ACC112 (cell line): ENCODE data around the gene DTHD1.

Source experiments
- H2AFZ ChIP-seq: fragments of 200-600 bp; sonication (generic); one replicate; pipeline ENCODE4 v1.6.0; 2017; ENCODE audit warnings: antibody characterized with exemption, low read length; ENCODE audit not compliant: unreplicated experiment
- H3K27ac ChIP-seq: fragments of 200-600 bp; sonication (generic); 2 replicates; pipeline ENCODE4 v1.5.1; 2014; ENCODE audit warnings: low read depth, mild to moderate bottlenecking, antibody characterized with exemption, low read length, moderate library complexity
- H3K27me3 ChIP-seq: fragments of 200-600 bp; sonication (generic); 2 replicates; pipeline ENCODE4 v1.6.1; 2014; ENCODE audit warnings: mild to moderate bottlenecking, antibody characterized with exemption, low read length, moderate library complexity, mixed read lengths; ENCODE audit not compliant: insufficient read depth
- H3K36me3 ChIP-seq: fragments of 200-600 bp; sonication (generic); 2 replicates; pipeline ENCODE4 v1.6.1; 2016; ENCODE audit warnings: mild to moderate bottlenecking, antibody characterized with exemption, low read length, moderate library complexity, mixed read lengths; ENCODE audit not compliant: insufficient read depth
- H3K4me1 ChIP-seq: fragments of 200-600 bp; sonication (generic); one replicate; pipeline ENCODE4 v1.6.1; 2016; ENCODE audit warnings: low read length, mixed read lengths; ENCODE audit not compliant: insufficient read depth, unreplicated experiment, control insufficient read depth
- H3K4me3 ChIP-seq: fragments of 200-600 bp; sonication (generic); 2 replicates; pipeline ENCODE4 v1.5.1; 2014; ENCODE audit warnings: mild to moderate bottlenecking, low read depth, low read length
- H3K79me2 ChIP-seq: fragments of 200-600 bp; sonication (generic); one replicate; pipeline ENCODE4 v1.6.0; 2016; ENCODE audit warnings: low read length; ENCODE audit not compliant: control insufficient read depth, unreplicated experiment, insufficient read depth

Gene DTHD1

DNA sequence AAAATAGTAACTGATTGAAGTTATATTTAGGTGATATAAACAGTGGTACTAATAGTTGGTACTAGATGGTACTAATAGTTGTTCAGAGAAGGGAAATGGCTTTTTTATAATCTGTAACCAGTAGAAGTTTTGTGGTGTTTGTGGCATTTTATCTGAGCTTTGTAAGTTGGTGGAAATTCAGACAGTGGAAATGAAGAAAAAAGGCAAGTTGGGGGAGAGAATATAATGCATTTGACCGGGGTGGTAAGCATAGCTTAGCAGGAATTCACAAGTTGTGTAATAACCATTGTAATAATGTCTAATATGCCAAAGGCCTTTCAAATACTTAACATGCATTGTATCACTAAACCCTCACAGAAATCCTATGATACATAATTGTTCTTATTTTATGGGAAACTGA, 36.3 kb downstream of the DTHD1 start:
- no peak overlapping the region for H2AFZ ChIP-seq
- no peaks in the 10 kb centered on the region for H3K4me1 ChIP-seq
- H3K27ac ChIP-seq, result no peak overlapping the region
- H3K27me3 ChIP-seq, result no peaks in the 10 kb centered on the region
- H3K4me3 ChIP-seq, result no peak overlapping the region
- H3K79me2 ChIP-seq, result no peaks in the 10 kb centered on the region
- no peaks in the 10 kb centered on the region for H3K36me3 ChIP-seq

DNA sequence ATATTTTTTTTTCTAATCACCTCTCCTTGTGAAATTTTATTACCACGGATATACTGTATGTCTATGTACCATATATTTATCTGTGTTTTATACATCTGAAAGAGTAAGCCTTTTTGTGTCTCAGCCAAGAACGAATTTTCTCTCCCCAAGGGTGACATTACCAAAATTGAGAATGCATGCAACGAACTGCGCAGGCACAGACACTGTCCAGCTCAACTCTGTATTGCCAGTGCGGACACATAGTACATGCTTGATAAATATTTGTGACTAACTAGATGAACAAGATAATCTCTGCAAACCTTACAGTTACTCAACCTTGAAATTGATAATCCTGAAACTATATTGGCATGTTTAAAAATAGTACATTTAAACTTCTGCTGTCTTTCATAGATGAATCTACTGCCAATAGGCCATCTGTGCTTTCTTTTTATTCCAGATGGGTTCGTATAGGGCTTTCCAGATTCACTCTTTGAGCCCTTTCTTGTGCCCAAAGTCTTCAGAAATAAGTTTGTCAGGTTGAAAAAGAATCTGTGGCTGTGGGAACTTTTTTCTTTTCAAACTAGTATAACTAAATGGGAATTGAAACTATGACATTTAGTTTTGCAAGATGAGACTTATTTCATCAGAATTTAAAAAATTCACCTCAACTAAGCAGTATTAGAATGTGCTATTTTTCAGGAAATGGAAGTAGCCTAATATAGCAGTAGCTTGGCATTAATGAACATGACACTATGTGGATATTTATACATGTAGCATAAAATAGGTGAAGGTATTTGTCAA, 38.9 kb downstream of the DTHD1 start:
- Histone ChIP-seq H3K27ac (no peak overlapping the region), H2AFZ (no peak overlapping the region), H3K27me3 (no peaks in the 10 kb centered on the region)

DNA sequence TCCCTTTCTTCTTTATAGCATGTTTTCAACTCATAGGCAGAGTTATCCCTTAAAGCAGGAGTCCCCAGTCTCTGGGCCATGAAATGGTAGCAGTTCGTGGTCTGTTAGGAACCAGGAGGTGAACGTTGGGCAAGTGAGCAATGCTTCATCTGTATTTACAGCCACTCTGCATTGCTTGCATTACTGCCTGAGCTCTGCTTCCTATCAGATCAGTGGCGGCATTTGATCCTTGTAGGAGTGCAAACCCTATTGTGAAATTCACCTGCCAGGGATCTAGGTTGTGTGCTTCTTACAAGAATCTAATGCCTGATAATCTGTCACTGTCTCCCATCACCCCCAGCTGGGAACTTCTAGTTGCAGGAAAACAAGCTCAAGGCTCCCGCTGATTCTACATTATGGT, 39.8 kb downstream of the DTHD1 start:
- H3K4me1 ChIP-seq, result no peaks in the 10 kb centered on the region
- H2AFZ ChIP-seq, result no peak overlapping the region
- H3K79me2 ChIP-seq, result no peaks in the 10 kb centered on the region
- no peaks in the 10 kb centered on the region for H3K36me3 ChIP-seq
- no peak overlapping the region for H3K4me3 ChIP-seq
- H3K27ac ChIP-seq, result no peak overlapping the region
- no peaks in the 10 kb centered on the region for H3K27me3 ChIP-seq

More for the DNA sequence above, 38.9 kb downstream of the DTHD1 start:
- Histone ChIP-seq H3K36me3 (no peaks in the 10 kb centered on the region), H3K4me1 (no peaks in the 10 kb centered on the region), H3K4me3 (no peak overlapping the region), H3K79me2 (no peaks in the 10 kb centered on the region)

DNA sequence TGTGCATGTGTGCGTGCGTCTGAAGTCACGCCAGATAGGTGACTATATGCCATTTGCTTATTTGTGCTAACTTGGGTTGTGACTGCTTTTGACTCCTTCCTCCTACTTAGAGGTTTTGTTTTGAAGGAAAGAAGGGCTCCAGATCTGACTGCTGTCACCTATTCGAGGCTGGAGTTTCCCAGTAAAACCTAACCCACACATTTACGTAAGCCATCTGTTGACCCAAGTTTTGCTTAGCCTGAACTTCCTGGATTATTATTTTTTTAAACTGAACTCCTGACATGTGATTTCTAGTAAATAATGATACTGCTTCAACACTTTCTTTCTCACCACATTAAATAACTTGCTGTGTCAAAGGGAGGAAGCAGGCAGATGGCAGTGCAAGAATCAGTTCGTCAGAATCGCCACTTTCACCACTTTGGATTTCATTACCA, 41.5 kb downstream of the DTHD1 start:
- Histone ChIP-seq H3K79me2 (no peaks in the 10 kb centered on the region), H3K4me1 (no peaks in the 10 kb centered on the region)

DNA sequence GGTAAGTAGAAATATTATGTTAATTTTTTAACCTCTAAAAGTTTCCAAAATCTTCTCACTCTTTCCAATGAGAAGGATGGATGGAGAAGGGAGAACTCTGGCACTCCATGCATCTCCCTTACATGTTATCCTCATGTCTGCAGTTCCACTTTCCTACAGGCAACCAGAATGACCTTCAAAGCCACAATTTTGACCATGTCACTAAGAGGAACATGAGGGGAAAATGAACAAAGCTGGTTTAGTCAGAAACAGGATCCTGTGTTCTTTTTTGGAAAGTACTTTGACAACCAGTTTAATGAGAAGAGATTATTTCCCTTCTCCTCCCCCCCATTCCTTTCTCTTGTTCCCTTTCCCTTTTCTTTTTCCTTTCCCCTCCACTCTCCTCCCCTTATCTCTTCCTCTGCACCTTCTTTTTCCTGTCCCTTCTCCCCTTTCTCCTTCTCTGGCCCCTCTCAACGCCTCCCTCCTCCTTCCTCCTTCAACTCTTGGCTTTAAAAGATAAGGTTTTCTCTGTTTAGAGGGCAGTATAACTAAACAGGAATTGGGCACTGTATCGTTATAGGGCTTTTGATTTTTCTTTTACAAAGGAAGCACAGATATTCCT, 42.5 kb downstream of the DTHD1 start:
- Histone ChIP-seq H3K27ac (no peak overlapping the region), H3K4me3 (no peak overlapping the region), H3K79me2 (no peaks in the 10 kb centered on the region), H3K4me1 (no peaks in the 10 kb centered on the region), H3K36me3 (no peaks in the 10 kb centered on the region), H2AFZ (no peak overlapping the region), H3K27me3 (no peaks in the 10 kb centered on the region)

More for the DNA sequence above, 41.5 kb downstream of the DTHD1 start:
- Histone ChIP-seq H3K4me3 (no peak overlapping the region), H2AFZ (no peak overlapping the region), H3K27me3 (no peaks in the 10 kb centered on the region), H3K36me3 (no peaks in the 10 kb centered on the region), H3K27ac (no peak overlapping the region)

DNA sequence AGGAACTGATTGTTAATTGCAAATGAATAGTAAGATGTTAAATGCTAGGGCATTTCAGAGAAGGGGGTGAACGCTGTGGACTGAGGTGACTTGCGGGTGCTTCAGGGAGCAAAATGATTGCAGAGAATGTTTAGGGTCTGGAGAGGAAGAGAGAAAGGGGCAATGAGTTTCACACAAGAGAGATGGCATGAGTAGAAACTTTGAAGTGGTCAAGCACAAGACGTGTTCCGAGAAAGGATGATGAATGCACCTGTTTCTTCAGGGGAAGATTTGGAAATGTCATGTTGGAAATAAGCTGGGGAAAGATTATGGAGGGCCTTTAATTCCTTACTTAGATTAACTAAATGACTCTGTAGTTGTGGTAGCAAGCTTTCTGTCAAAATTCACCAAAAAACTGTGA, 43.4 kb downstream of the DTHD1 start:
- H3K27ac ChIP-seq, result no peak overlapping the region
- H3K4me1 ChIP-seq, result no peaks in the 10 kb centered on the region
- no peak overlapping the region for H3K4me3 ChIP-seq
- no peaks in the 10 kb centered on the region for H3K36me3 ChIP-seq
- no peaks in the 10 kb centered on the region for H3K79me2 ChIP-seq
- H2AFZ ChIP-seq, result no peak overlapping the region
- no peaks in the 10 kb centered on the region for H3K27me3 ChIP-seq

DNA sequence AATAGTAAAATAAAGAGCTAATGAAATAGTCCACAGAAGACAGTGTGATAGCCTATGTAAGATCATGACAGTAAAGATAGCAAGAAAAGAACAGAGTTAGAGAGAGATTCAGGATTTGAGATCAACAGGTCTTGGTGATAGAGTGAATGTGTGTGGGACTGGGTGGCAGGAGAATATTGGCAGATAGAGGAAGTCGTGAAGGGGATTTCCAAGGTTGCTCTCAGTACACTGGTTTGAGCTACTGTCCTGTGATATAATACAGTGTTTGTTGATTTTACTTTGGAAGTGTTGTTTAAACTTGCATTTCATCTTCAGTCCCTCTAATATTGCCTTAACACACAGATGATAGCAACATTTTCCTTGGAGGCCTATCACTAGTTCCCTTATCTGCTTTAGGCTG, 44.1 kb downstream of the DTHD1 start:
- Histone ChIP-seq H3K4me1 (no peaks in the 10 kb centered on the region), H2AFZ (no peak overlapping the region)

DNA sequence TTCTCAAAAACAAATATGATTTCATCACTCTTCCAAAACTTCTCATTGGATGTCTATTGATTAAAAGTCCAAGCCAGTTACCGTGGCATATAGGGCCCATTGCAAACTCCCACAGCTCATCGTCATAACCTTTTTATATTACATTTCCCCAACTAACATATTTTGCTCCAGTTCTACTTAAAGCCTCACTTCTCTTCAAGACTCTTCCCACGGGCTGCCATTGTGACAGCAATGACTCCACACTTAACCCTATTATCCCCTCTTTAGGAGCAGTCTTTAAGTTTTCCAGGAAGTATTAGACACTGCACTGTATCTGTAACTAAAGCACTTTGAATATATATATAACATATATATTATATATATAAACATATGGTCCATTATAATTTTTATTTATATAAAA, 44.5 kb downstream of the DTHD1 start:
- Histone ChIP-seq H3K79me2 (no peaks in the 10 kb centered on the region), H3K27ac (no peak overlapping the region), H3K27me3 (no peaks in the 10 kb centered on the region), H2AFZ (no peak overlapping the region), H3K4me1 (no peaks in the 10 kb centered on the region), H3K36me3 (no peaks in the 10 kb centered on the region), H3K4me3 (no peak overlapping the region)

More for the DNA sequence above, 44.1 kb downstream of the DTHD1 start:
- Histone ChIP-seq H3K27ac (no peak overlapping the region), H3K79me2 (no peaks in the 10 kb centered on the region), H3K36me3 (no peaks in the 10 kb centered on the region), H3K4me3 (no peak overlapping the region), H3K27me3 (no peaks in the 10 kb centered on the region)

DNA sequence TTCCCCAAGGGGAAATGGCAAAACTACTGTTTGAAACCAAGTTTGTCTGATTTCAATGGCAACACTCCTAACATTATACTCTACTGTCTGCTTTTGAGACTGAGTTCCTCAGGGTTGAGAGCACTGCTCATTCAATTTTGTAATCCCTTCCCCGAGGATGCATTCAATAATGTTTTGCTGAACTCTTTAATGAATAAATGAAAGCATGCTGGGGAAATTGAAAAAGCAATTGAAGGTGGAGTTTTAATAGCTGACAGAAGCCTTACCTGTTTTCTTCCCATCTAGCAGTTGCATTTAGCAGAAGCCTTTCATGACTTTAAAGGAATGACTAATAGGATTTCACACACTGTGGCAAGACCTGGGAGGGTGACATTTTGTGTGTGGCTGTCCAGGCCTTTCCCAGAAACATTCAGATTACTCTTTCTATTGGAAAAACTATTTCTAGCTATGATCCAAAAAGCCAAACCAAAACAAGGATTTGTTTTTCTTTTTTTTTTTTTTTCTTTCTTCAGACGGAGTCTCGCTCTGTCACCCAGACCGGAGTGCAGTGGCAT, 45.1 kb downstream of the DTHD1 start:
- H2AFZ ChIP-seq, result no peak overlapping the region
- H3K36me3 ChIP-seq, result no peaks in the 10 kb centered on the region
- no peak overlapping the region for H3K27ac ChIP-seq
- no peaks in the 10 kb centered on the region for H3K4me1 ChIP-seq
- no peak overlapping the region for H3K4me3 ChIP-seq
- no peaks in the 10 kb centered on the region for H3K27me3 ChIP-seq
- H3K79me2 ChIP-seq, result no peaks in the 10 kb centered on the region

DNA sequence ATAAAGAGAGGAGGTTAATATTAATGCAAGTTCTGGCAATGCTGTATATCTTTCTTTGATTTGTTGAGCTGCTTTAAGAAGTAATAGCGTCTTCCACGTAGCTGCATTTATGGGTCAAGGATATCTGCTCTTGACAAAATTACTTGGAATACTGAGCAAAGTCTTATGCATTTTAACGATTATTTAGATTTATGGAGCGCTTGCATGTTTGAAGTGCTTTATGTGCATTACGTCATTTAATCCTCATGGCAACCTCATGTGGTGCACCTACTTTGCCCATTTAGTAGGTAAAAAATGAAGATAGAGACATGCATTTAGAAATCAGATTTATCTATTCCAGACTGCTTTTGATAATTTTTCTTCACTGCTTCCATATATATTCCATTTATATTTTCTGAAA, 46.0 kb downstream of the DTHD1 start:
- H3K27ac ChIP-seq, result no peak overlapping the region
- no peak overlapping the region for H2AFZ ChIP-seq
- H3K79me2 ChIP-seq, result no peaks in the 10 kb centered on the region
- H3K4me1 ChIP-seq, result no peaks in the 10 kb centered on the region
- no peaks in the 10 kb centered on the region for H3K36me3 ChIP-seq
- H3K4me3 ChIP-seq, result no peak overlapping the region
- H3K27me3 ChIP-seq, result no peaks in the 10 kb centered on the region

DNA sequence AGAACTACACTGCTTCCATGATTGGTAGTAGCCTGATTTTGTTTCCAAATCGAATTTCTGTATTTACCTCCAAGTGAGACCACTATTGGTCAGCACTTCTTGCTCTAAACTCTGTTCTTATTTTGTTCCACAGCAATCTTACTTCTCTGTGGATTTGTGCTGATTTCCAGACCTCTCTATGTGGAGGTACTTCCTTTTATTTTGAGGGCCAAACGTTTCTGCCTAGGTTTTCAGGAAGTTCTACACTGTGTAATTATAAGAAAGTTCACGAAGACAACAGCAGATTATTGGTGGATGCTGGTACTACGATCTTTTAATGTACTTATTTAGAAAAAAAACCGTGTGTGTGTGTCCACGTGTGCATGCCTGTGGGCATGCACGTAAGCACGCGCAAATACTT, 46.7 kb downstream of the DTHD1 start:
- Histone ChIP-seq H3K27me3 (no peaks in the 10 kb centered on the region), H3K79me2 (no peaks in the 10 kb centered on the region), H3K4me3 (no peak overlapping the region), H3K36me3 (no peaks in the 10 kb centered on the region), H3K4me1 (no peaks in the 10 kb centered on the region), H2AFZ (no peak overlapping the region), H3K27ac (no peak overlapping the region)
